DND-41 (cell line): ENCODE data around the gene ATP6V1B1.

Experiments used
- CTCF ChIP-seq: IDR thresholded peaks from 2 replicates; pipeline ENCODE4 v1.5.1; 2012; ENCODE audit warnings: borderline replicate concordance, low read length, moderate library complexity, mild to moderate bottlenecking; ENCODE audit not compliant: poor library complexity, severe bottlenecking; ENCODE audit errors: extremely low read depth
- EZH2 ChIP-seq: IDR thresholded peaks from 3 replicates; pipeline ENCODE4 v1.6.1; 2012; ENCODE audit warnings: borderline replicate concordance, low read depth, mild to moderate bottlenecking, moderate library complexity, low read length, inconsistent platforms; ENCODE audit not compliant: severe bottlenecking

- TF ChIP-seq CTCF (no peak), EZH2 (no peak)
Measured at GRCh38 chr2:70962211-70962884, 26.6 kb downstream of the ATP6V1B1 start.
